Pulmonary artery endothelial cell (primary cell): ENCODE data around the gene KAZN. TPM values are rescaled to one million over a fixed set of nuclear protein-coding genes. Genes with fewer than 3 reads are reported as not detected.

Experiments
- DNase-seq: peaks from one replicate; pipeline ENCODE4 v3.0.0-alpha.2; 2011; ENCODE audit warnings: low read depth, low spot score
- total RNA-seq: library from RNA; depleted of rRNA; stranded (reverse); fragments of >200 nt; gene quantifications from 2 replicates; pipeline ENCODE4 v1.2.3, GENCODE V29; 2014

Gene KAZN
- total RNA-seq, 1 donor from 2014 or later, result 0.73 TPM

- DNase-seq, result no peak
These were observed 7.9 kb upstream of the KAZN start for GRCh38 chr1:14590411-14591180.

GRCh38 chr1:14591600-14591999, 6.9 kb upstream of the KAZN start:
- DNase-seq, result no peak

DNA sequence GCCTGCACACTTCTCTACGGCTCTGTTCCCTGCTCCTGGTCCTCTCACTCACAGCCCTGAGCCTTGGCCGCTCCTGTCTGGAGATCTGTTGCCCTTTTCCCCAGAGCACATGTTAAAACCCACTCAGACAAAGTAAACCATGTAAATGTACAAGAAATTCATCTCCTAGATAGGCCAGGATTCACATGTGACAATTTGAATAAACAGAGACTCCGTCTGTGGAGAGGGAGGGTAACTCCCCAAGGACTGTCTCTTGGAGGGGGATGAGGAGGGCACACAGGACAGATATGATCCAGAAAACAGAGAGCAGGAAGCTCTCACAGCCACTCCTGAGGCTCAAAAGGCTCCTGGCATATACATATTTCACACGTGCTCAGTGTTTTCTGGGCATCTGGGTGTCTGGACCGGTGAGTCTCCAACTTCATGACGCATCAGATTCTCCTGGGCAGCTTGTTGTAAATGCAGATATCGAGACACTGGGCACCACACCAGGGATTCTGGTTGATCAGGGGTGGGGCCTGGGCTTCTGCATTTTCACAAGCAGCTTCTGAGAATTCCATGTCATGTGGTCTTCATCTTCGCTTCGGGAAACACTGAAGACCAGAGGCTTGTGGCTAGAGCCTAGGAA, 6.4 kb upstream of the KAZN start:
- no peak for DNase-seq

DNA sequence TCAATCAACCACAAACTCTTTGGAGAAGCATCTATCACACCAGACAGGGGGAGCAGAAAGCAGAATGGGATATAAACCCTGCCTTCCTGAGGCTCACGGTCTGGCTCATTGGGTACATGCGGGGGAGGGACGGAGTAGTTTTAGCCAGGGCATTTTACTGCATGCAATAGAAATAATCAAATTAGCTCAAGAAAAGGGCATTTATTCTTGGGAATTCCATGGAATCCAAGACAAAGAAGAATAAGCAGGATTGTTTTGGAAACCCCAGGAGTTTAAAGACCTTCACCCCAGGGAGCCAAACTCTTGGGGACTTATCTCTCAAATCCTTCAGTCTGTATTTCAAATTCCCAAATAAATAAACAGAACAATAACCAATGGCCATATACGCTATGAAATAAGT, 5.2 kb upstream of the KAZN start:
- no peak for DNase-seq

- no peak for DNase-seq
These were observed 4.4 kb upstream of the KAZN start for GRCh38 chr1:14594045-14594444.

DNA sequence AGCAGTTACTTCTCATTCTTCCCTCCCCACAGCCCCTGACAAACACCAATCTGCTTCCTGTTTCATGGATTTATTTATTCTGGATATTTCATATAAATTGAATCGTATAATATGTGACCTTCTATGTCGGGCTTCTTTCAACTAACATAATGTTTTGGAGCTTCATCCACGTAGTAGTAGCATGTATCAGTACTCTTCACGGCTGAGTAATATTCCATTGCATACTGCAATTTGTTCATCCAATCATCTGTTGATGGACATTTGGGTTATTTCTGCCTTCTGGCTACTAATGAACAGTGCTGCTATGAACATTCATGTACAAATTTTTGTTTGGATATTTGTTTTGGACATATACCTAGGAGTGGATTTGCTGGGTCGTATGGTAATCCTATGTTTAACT, 1.9 kb upstream of the KAZN start:
- DNase-seq, result no peak

- no peak for DNase-seq
These were observed 1.0 kb upstream of the KAZN start for GRCh38 chr1:14597343-14598006.

GRCh38 chr1:14598007-14598497, 433 bp upstream of the KAZN start:
- DNase-seq, result no peak

DNA sequence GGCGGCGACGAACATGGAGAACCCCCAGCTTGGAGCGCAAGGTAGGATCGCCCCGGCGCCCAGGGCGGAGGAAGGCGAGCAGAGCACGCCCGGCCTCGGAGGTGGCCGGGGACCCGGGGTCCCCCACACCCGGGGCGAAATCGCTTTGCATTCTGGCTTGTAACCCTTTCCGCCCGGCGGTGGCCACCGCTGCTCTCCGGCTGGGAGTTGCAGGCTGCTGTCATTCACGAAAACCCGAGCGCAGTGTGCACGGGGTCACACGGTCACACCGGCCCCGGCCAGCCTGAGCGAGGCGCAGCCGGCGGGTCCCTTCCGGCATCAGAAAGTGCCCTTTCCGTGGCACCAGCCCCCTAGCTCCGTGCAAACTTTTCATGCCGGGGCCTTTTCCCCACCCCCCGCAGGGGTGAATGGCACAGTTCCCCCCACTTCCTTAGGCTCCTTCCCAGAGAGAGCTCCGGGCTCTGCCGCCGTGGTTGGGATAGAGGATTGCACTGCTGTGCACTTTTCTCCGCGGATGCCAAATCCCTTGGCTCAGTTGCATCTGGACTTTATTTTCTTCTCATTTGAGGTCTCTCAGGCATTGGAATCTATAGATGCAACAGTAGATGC, 802 bp downstream of the KAZN start:
- no peak for DNase-seq

DNA sequence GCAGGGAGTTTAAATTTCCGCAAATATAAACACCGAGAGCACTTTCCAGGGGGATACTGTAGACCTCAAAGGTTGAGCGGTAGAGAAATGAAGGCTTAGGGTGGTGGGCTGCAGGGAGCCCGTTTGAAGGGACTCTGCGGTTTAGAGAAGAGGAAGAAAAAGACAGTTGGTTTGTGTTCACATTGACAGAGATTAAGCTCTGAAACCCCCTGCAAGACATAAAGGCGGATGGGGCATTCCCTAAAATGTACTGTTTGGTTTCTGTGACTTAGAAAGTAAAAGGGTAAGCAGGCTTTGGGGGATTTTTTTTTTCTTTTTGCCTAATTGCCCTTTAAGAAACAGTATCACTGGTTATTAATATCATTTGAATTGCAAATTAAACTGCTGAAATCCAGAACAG, 1.3 kb downstream of the KAZN start:
- no peak for DNase-seq

GRCh38 chr1:14600405-14601112, 2.1 kb downstream of the KAZN start:
- no peak for DNase-seq

DNA sequence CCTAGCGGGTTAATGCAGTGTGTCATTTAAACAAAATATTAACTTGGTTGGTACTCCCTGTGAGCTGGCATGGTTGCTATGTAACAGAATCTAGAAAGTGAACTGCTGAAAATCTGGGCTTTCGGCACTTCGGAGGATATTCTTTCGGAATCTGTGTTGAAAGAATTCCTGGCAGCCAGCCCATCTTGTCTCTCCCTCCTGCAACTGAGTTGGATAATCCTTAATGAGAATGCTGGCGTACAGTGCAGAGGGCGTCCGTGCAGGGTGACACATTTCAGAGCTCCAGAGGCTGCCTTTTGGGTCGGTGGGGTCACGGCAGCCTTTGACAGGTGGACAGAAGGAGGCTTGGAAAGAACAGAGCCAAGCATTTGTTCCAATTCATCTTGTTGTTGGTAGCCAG, 3.7 kb downstream of the KAZN start:
- no peak for DNase-seq

GRCh38 chr1:14603645-14604044, 5.2 kb downstream of the KAZN start:
- no peak for DNase-seq

GRCh38 chr1:14604414-14604813, 5.9 kb downstream of the KAZN start:
- DNase-seq, result no peak

DNA sequence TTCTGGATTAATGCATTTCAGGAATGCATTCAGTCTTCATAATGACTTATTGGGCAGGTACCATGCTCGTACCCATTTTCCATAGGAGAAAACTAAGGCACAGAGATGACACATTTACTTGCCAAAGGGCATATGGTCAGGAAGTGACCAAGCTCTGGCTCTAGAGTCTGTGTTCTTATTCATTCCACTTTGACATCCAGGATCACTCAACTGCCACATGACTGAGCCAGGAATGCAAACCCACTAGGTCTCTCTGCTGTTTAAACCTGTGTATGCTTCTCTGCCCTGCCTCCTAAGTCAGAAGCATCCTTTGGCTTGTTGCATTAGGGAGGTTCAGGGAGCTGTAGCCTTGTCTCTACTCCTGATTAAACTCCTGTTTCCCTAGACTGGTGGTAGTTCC, 7.5 kb downstream of the KAZN start:
- no peak for DNase-seq

DNA sequence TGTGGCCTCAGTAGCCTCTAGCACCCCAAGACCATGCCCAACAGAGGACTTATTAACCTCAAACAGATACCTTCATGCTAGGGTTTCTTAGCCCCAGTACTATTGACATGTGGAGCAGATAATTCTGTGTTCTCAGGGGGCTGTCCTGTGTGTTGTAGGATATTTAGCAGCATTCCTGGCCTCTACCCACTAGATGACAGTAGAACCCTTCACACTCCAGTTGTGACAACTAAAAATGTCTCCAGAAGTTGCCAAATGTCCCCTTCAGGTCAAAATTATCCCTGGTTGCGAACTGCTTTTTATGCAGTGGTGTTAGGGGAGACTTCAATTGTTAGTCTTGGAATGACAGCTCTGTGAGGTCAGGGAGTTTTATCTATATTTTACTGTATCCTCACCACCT, 8.1 kb downstream of the KAZN start:
- no peak for DNase-seq

DNA sequence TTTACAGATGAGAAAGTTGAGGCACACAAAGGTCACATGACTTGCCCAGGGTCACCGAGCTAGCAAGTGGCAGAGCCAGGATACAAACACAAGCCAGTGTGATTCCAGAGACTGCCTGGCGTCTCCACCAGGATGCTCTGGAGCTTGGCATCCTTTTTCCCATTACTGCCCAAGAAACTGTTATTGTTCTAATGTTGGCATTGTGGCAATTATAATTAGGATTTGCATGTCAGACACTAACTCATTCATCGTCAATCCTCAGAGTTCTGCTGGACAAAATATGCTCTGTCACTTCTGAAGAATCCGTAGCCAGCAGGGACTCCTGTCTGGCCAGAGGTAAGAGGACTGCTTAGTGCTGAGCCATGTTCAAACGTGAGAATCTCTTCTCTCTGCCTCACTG, 8.8 kb downstream of the KAZN start:
- DNase-seq, result no peak

- no peak for DNase-seq
These were observed 9.8 kb downstream of the KAZN start for GRCh38 chr1:14608308-14608707.

GRCh38 chr1:14610761-14611160, 12.3 kb downstream of the KAZN start:
- no peak for DNase-seq

- no peak for DNase-seq
These were observed 13.3 kb downstream of the KAZN start for GRCh38 chr1:14611792-14612191.

DNA sequence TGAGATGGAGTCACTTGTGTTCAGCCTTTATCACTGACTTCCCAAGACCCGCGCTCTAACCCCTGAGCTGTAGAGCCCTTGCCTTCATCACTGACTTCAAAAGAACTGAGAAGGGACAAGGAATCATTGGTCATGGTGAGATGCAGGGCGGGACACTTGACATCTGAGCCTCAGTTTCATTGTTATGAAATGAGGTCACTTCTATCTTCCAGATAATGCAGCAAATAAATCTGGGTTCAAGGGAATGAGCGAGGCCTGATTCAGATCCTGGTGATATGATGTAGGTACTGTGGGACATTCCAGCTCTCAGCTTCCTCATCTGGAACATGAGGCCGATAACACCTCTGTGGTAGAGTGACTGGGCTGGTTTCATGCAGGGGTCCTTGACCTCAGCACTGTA, 13.8 kb downstream of the KAZN start:
- no peak for DNase-seq

- no peak for DNase-seq
These were observed 15.4 kb downstream of the KAZN start for GRCh38 chr1:14613926-14614325.
